ENCODE measurements around the gene VAT1L.

GRCh38 chr16:77790912-77791311 is 2.5 kb downstream of the VAT1L start:
- TF ChIP-seq EZH2 (IDR thresholded peaks at IDR 0.05; ENCODE audit: insufficient read depth, poor library complexity, severe bottlenecking): no peak
- TF ChIP-seq EZH2phosphoT487 (IDR thresholded peaks at IDR 0.05; ENCODE audit: insufficient read depth, low read depth): no peak
